VCaP (cell line): ENCODE results near the gene RHBDD2.
A peak's percentile ranks its signal among the peaks of the same experiment; 100 is the strongest.

Experiments used
- H3K27ac ChIP-seq: fragments of 450-650 bp; 2 replicates; pipeline ENCODE4 v1.5.1; 2017
- TF ChIP-seq, protein P1 (sequence below): fragments of 450-650 bp; conservative IDR thresholded peaks from 2 replicates; pipeline ENCODE4 v1.5.1; 2017; ENCODE audit warnings: mild to moderate bottlenecking, moderate library complexity

Gene RHBDD2

DNA sequence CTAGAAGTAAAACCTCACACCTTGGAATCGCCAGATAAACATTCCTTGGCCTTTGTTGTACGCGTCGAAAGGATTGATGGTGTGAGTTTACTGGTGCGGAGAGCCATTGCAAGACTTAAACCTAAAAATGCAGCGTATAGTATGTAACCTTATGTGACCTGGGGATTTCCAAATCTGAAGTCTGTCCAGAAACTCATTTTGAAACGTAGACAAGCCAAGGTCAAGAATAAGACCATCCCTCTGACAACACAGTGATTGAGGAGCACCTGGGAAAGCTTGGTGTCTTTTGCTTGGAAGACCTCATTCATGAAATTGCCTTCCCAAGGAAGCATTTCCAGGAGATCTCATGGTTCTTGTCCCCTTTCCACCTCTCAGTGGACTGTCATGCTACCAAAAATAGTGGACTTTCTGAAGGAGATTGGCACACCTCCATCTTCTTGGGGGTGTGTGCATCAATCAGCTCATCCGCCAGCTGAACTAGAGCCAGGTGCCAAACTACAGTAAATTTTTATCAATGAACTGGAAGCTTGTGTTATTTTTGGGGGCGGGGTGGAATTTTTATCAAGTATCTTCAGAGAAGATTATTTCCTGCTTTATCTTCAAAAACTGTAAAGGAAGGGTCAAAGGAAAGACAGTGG lies 44.3 kb downstream of the RHBDD2 start:
- no peak overlapping the region for H3K27ac ChIP-seq
- TF ChIP-seq, protein P1, sequence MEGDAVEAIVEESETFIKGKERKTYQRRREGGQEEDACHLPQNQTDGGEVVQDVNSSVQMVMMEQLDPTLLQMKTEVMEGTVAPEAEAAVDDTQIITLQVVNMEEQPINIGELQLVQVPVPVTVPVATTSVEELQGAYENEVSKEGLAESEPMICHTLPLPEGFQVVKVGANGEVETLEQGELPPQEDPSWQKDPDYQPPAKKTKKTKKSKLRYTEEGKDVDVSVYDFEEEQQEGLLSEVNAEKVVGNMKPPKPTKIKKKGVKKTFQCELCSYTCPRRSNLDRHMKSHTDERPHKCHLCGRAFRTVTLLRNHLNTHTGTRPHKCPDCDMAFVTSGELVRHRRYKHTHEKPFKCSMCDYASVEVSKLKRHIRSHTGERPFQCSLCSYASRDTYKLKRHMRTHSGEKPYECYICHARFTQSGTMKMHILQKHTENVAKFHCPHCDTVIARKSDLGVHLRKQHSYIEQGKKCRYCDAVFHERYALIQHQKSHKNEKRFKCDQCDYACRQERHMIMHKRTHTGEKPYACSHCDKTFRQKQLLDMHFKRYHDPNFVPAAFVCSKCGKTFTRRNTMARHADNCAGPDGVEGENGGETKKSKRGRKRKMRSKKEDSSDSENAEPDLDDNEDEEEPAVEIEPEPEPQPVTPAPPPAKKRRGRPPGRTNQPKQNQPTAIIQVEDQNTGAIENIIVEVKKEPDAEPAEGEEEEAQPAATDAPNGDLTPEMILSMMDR: no peak

DNA sequence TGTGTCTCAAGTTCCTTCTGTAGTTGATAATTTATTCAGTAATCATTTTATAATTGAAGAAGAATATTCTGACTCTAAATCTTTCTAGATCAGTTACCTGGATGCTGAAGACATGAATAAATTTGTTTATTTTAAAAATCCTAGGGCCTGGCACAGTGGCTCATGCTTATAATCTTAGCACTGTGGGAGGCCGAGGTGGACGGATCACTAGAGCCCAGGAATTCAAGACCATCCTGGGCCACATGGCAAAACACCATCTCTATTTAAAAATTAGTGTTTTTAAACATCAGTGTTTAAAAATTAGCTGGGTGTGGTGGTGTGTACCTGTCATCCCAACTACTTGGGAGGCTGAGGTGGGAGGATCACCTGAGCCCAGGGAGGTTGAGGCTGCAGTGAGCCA lies 45.4 kb downstream of the RHBDD2 start:
- no peak overlapping the region for H3K27ac ChIP-seq
- TF ChIP-seq, protein P1: no peak

DNA sequence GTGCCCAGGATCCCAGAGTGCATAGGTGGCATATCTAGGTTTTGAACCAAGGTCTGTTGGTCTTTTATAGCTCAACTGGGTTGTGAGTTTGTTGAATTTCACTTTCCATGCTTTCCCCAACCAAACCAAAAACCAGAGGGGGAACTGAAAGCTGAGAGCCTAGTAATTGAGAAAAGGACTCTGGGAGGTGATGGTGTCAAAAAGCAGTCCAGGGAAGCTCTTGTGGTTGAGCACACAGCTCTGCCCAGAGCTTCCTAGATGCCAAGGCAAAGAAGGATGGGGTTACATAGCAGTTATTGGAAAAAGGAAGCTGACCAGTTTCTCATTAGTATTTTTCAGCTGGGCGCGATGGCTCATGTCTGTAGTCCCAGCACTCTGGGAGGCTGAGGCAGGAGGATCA lies 46.1 kb downstream of the RHBDD2 start:
- TF ChIP-seq, protein P1: no peak
- H3K27ac ChIP-seq: no peak overlapping the region

DNA sequence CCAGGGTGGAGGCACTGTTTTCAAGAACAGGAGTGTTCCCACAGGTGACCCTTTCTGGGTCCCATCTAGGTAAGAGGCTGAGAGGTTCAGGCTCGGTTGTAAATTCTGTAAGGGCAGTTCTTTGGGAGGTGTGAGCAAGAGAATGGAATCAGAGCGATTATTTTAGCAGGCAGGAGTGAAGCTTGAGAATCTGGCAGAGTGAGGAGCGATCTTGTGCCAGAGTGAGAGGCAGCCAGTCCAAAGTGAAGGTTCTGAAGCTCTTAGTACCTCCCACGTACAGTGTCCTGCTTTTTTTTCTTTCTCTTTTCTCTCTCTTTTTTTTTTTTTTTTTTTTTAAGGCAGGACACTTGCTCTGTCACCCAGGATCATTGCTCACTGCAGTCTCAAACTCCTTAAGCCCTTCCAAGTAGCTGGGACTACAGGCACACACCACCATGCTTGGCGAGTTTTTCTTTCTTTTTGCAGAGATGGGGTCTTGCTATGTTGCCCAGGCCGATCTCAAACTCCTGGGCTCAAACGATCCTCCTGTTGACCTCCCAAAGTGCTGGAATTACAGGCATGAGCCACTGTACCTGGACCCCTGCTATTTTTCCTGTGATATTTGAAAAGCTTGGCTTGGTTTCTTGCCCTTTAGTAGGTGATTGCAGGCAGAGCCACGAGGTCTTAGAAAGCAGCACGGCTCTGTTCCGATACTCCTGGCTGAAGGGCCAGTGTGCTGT lies 47.0 kb downstream of the RHBDD2 start:
- TF ChIP-seq, protein P1: no peak
- H3K27ac ChIP-seq: no peak overlapping the region

DNA sequence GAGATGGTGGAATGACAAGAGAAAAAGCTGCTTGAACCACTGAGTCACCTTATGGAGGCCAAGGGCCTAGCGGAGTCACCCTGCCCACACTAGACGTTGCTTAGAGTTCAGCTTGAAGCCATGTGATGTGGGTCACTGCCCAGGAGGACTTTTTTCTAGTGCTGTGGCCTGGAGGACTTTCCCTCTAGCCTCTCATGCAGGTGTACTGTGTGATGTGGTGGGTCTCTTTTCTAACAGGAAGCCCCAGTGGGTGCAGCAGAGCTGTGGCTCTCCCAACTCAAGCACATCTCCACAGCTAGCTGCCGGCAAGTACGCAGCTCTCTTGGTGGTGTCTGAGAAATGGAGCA lies 49.7 kb downstream of the RHBDD2 start:
- H3K27ac ChIP-seq: no peak overlapping the region
- TF ChIP-seq, protein P1: no peak

DNA sequence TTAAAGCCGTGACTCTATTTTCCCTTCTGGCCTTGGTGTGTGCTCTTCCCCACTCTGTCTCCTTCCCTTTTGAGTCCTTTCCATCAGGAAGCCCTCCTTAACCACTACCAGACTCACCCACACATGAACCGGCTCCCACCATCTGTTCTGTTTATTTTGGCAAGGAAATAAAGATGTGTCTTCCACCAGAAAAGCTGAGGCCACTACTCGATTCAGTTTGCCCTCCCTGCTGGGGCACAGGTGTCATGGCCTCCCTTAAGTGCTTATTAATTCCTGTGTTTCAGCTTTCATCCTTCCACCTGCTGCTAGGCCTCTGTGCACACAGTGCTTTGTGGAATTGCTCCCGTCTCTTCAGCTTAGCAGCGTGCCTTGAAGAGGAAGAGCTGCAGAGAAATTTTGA lies 52.8 kb downstream of the RHBDD2 start:
- peak overlapping the region; percentile 19; the same call in 1 of the 2 replicates for H3K27ac ChIP-seq
- TF ChIP-seq, protein P1: no peak

DNA sequence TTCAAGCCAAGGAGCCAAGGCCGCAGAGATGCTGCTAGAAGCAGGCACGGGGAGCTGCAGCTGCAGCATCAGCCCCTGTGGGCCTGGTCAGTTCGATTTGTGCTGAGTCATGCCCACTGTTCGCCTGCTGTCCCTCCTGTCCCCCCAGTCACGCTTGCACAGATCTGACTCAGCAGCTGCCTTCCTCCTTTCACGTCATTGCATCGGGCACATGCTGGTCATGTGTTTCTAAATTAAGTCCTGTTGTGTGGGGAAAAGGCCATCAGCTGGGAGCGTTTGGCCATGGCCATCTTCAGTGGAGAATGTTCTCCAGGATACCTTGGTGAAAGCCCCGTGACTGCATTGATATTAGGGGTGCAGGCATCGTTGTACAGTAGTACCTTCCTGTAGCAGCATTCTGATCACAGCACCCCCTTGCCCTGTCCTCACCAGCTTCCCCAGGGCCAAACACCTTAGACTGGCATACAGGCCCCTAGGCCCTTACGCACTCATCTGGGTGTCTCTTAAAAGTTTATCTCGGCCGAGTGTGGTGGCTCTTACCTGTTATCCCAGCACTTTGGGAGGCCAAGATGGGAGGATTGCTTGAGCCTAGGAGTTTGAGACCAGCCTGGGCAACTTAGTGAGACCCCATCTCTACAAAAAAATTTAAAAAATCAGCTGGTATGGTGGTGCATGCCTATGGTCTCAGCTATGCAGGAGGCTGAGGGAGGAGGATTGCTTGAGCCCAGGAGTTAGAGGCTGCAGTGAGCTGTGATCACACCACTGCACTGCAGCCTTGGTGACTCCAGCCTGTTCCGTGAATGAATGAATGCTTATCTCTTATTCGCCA lies 59.3 kb downstream of the RHBDD2 start:
- TF ChIP-seq, protein P1: no peak
- no peak overlapping the region for H3K27ac ChIP-seq
